G401 (cell line): ENCODE data around the gene ANGPTL4. TPM values are rescaled to one million over a fixed set of nuclear protein-coding genes. Genes with fewer than 3 reads are reported as not detected.
"Not testable (repeated sequence)": the region's sequence is repeated elsewhere in the genome, so short reads cannot be mapped to it uniquely, and the experiment has no call there.

ENCODE experiments used
- DNase-seq: peaks from one replicate; pipeline ENCODE4 v3.0.0-alpha.2; 2015; ENCODE audit warnings: low spot score
- in situ Hi-C: cut with HindIII; loops from 2 replicates; pipeline ENCODE4 v1.10.0; 2016; ENCODE audit warnings: low sequenced_read_pairs, mixed read lengths
- total RNA-seq: library from RNA; depleted of rRNA; stranded (reverse); fragments of >200 nt; shearing (Covaris generic); gene quantifications from 2 replicates; pipeline ENCODE4 v1.2.3, GENCODE V29; 2014; rRNA removed

The ANGPTL4 gene, protein sequence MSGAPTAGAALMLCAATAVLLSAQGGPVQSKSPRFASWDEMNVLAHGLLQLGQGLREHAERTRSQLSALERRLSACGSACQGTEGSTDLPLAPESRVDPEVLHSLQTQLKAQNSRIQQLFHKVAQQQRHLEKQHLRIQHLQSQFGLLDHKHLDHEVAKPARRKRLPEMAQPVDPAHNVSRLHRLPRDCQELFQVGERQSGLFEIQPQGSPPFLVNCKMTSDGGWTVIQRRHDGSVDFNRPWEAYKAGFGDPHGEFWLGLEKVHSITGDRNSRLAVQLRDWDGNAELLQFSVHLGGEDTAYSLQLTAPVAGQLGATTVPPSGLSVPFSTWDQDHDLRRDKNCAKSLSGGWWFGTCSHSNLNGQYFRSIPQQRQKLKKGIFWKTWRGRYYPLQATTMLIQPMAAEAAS
- 2.2 and 8.4 TPM in 2 replicates for total RNA-seq

DNA sequence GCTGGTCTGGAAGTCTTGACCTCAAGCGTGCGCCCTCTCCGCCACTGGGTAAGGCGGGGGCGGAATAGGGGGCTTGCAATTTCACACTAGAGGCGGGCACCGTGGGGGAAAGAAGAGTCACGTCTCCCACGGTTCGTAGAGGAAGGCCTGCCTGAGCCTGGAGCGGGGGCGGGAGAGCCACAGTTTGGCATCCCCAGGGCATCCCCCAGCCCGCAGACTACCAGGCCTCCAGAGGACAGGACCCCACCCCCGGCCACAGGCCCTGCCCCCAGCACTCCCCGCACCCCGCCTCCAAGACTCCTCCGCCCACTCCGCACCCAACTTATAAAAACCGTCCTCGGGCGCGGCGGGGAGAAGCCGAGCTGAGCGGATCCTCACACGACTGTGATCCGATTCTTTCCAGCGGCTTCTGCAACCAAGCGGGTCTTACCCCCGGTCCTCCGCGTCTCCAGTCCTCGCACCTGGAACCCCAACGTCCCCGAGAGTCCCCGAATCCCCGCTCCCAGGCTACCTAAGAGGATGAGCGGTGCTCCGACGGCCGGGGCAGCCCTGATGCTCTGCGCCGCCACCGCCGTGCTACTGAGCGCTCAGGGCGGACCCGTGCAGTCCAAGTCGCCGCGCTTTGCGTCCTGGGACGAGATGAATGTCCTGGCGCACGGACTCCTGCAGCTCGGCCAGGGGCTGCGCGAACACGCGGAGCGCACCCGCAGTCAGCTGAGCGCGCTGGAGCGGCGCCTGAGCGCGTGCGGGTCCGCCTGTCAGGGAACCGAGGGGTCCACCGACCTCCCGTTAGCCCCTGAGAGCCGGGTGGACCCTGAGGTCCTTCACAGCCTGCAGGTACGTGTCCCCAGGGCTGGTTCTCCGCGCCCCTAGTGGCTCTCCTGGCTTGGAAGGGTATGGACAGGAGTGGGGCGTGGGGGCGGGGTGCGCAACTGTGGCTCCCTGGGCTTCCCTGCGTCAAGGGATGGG lies at the start of gene ANGPTL4:
ANGPTL4 (plus strand) TSS at position 353 of the 969 bp plus-strand sequence; CDS start at position 520, 167 bp downstream.
- DNase-seq = peak; percentile 25
- in situ Hi-C loops = no loop called here

DNA sequence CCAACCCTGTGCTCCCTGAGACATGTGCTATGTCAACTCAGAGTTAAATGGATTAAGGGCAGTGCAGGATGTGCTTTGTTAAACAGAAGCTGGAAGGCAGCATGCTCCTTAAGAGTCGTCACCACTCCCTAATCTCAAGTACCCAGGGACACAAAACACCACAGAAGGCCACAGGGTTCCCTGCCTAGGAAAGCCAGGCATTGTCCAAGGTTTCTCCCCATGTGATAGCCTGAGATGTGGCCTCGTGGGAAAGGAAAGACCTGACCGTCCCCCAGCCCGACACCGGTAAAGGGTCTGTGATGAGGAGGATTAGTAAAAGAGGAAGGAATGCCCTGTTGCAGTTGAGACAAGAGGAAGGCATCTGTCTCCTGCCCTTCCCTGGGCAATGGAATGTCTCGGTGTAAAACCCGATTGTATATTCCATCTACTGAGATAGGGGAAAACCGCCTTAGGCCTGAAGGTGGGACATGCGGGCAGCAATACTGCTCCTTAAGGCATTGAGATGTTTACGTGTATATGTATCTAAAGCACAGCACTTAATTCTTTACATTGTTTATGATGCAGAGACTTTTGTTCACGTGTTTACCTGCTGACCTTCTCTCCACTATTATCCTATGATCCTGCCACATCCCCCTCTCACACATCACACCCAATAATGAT lies 48.8 kb upstream of the ANGPTL4 start:
- DNase-seq, in situ Hi-C loops: not testable (repeated sequence)

DNA sequence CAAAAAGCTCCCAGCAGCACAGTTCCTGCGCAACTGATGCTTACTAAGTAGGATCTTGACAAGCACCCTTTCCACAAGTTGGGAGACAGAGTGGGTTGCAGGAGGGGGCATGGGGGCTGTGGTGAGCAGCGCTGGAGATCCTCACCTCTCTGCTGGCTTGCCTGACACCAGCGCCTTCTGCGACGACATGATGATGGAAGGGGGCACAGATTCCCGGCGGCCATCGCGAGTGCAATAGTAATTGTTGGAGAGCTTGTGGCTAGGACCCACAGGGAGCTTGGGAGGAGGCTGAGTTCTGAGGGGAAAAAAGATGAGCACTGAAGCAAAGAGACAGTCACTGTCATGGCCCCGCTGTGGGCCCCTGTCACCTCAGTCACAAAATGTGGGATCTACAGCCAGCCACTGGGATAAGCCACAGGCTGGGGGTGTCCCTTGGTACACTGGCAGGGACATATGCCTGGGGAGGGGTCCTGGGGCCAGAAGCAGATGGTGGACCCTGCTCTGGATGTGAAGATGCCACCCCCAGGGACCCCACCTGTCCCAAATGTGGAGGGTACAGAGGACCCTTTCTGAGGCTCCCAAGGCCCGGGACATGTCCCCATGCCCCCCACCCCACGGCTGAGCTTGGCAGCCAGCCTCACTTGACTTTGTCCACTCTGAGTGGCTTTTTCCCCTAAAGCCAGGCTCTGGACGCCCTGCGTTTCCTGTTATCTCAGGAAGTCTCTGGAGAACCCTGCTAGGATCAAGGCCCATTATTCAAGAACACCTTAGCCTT lies 47.4 kb upstream of the ANGPTL4 start:
- in situ Hi-C loops = no loop called here
- no peak for DNase-seq

DNA sequence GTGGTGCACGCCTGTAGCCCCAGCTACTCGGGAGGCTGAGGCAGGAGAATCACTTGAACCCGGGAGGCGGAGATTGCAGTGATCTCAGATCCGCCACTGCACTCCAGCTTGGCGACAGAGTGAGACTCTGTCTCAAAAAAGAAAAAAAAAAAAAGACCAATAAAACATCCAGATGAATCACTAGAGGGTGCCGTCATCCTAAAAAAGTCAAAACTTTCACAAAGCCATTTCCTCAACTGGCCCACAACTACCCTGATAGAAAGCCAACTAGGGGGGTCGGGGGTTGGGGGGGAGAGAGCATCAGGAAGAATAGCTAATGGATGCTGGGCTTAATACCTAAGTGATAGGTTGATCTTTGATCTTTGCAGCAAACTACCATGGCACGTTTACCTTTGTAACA lies 45.1 kb upstream of the ANGPTL4 start:
- DNase-seq, in situ Hi-C loops: not testable (repeated sequence)

DNA sequence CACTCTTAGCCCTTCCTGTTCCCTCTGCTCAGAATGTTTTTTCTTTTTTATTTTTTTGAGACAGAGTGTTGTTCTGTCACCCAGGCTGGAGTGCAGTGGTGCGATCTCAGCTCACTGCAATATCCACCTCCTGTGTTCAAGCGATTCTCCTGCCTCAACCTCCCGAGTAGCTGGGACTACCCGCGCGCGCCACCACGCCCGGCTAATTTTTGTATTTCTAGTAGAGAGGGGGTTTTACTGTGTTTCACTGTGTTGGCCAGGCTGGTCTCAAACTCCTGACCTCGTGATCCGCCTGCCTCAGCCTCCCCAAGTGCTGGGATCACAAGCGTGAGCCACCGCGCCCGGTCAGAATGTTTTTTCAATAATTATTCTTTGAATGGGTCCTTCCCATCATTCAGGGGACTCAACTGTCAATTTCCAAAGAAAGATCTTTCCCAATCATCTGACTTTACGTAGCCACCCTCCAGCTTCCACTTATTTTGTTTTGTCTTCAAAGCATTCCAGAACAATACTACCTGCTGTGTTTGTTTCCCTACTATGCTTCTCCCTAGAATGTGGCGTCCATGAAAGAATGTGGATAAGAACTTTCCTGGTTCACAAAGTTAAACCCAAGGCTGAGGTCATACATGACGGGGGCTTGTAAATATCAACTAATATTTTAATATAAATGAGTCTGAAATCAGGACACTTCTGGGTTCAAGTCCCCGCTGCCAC lies 44.0 kb upstream of the ANGPTL4 start:
- no peak for DNase-seq
- in situ Hi-C loops = no loop called here

DNA sequence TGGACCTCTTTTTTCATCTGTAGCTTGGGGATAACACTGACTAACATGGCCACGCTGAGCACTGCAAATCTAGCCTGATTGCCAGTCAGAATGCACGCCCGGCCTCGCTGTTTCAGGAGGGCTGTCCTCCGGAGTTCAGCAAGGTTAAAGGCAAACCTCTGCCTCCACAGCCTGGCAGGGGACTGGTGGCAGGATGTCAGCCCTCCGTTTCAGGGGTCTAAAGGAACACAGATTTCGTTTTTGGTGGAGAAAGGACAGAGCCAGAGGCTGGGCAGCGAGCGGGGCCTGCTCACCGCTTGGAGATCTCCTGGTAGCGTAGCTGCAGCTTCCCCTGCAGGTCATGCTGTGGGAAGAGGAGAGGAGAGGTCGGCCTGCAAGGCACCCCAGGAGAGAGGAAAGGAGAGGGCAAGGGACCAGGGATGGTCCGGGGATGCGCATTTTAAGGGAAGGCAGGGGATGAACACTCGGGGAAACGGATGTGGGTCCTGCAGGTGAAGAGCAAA lies 43.3 kb upstream of the ANGPTL4 start:
- in situ Hi-C loops = no loop called here

DNA sequence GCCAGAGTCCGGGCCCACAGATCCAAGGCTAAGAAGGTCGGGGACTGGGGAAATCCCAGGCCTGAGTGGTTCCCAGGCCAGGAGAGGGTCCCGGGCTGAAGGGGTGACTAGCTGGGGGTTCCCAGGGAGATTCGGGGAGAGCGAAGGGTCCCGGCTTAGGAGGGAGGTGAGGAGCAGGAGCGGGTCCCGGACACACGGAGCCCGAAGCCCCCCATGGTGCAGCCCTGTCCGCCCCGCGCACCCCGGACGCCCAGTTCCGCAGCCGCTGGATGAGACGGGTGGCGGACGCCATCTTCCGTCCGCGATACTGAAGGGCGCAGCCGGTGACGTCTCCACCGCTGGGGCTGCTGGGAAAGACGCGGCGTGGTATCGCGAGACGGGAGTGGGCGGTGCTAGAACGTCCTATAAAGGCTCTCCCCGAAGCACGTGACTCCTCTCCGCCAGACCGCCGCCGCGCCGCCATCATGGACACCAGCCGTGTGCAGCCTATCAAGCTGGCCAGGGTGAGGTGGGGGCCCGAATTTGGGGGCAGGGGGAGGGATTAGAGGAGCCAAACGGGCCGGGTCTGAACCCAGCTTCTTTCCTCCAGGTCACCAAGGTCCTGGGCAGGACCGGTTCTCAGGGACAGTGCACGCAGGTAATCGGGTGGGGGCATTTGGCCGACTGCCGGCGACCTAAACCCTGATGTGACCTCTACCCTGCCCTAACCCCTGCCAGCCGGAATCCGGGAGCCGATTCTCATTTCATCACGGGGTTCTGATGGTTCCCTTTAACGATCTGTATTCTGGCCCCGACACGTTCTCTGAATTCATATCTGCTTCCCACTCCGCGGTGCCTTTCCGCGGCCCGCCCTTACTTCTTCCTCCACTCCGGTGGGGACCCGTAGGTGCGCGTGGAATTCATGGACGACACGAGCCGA lies 42.6 kb upstream of the ANGPTL4 start, which contains the start of the genes NDUFA7 and RPS28:
NDUFA7 (minus strand) TSS at position 309 of the 919 bp plus-strand sequence; CDS start at position 292, 17 bp downstream.
RPS28 (plus strand) TSS at position 430 of the 919 bp plus-strand sequence; CDS start at position 465, 35 bp downstream.
- in situ Hi-C loops = no loop called here
- peak; percentile 96 for DNase-seq

More for the DNA sequence above, 43.3 kb upstream of the ANGPTL4 start:
- DNase-seq = no peak

DNA sequence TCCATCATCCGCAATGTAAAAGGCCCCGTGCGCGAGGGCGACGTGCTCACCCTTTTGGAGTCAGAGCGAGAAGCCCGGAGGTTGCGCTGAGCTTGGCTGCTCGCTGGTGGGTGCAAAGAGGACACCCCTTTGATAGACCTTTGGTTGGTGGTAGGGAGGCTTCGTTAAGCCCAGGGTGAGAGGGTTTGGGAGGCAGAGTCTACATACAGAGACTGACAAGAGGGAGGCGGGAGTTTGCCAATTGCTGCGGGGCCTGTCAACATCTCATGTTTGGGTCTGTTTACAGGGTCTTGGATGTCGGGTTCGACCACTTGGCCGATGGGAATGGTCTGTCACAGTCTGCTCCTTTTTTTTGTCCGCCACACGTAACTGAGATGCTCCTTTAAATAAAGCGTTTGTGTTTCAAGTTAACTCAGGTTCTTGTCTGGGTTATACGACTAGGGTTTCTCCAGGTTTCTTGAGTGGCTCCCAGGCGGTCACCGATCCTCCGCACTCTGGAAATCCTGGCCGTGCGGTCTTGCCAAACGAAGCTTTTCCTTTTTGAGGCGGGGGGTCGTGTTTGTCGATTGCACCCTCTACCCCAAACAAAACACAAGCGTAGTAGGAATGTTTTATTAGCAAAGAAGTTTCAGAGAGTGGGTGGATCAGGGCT lies 41.8 kb upstream of the ANGPTL4 start:
- in situ Hi-C loops = no loop called here
- no peak for DNase-seq

DNA sequence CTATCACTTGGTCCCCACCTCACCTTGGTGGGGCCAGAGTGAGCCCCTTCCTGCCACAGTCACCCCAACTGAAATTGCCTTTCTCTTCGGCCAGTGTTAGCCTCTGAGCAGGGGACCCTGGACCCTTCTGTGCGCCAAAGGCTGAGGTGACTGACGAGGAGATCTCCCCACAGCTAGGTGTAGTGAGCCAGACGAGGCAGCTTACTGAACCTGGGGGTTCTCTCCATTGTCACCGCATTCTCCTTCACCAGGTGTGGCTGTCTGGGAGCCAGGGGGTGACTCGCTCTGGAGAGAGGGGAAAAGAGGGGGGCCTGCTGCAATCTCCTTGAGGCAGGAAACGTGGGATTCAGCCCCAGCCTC lies 41.3 kb upstream of the ANGPTL4 start:
- in situ Hi-C loops = no loop called here
- DNase-seq = no peak

DNA sequence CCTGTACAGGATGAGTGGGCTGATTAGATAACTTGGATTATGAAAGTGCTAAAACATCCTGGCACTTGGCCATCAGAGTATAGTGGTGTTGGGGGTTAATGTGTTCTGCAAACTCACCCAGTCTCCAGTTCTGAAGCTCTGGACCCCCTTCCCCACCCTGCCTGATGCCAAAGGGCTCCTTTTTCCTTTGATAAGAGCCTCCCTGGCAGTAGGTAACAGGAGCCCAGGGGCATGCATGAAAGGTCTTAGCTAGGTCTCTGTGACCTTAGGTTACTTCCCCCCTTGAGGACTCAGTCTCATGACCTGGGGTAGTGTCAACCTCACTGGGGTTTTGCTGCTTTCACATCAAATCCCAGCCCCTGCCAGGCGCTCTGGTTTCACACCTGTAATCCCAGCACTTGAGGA lies 40.2 kb upstream of the ANGPTL4 start:
- in situ Hi-C loops = no loop called here
- no peak for DNase-seq

DNA sequence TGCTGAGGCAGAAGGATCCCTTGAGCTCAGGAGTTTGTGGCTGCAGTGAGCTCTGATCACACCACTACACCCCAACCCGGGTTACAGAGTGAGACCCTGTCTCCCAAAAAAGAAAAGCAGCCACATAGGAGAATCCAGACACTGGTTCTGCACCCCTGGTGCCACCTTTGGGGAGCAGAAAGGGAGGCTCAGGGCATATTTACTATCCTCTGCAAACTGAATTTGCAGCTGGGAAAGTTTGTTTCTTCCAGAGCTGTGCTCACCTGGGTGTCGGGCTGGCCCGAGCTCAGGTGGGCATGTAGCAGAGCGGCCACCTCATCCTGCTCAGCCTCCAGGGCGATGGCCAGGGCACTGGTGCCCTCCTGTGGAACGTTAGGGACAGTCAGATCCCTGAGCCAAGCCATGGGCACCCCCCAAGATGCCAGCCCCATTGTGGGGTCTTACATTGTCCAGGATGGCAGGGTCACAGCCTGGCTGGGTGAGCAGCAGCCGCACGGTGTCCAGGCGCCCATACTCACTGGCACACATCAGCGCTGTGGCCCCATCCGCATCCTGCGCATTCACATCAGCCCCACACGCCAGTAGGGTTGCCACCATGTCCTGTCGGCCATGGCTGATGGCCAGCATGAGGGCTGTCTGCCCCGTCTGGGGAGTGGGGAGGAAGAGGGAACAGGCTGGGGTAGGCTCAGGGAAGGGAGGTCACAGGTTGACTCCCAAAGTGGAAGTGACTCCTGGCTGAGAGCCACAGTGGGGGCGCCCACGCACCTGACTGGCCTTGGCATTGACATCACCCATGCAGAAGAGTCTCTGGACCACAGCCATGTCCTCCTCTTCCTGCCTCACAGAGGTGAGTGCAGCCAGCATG lies 39.5 kb upstream of the ANGPTL4 start:
- DNase-seq = no peak
- in situ Hi-C loops = no loop called here

DNA sequence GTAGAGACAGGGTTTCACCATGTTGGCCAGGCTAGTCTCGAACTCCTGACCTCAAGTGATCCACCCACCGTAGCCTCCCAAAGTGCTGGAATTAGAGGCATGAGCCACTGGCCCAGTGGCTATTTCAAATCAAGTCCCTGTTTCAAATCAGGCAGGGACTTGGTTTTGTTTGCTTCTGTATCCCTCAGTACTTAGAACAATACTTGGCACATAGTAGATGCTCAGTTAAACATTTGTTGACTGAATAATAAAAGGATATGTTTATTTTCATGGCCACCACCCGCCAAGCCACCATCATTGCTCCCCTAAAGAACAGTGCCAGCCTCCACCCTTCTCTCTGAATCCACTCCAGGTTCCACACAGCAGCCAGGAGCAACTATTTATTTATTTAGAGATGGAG lies 38.5 kb upstream of the ANGPTL4 start:
- in situ Hi-C loops = no loop called here
- DNase-seq = no peak

DNA sequence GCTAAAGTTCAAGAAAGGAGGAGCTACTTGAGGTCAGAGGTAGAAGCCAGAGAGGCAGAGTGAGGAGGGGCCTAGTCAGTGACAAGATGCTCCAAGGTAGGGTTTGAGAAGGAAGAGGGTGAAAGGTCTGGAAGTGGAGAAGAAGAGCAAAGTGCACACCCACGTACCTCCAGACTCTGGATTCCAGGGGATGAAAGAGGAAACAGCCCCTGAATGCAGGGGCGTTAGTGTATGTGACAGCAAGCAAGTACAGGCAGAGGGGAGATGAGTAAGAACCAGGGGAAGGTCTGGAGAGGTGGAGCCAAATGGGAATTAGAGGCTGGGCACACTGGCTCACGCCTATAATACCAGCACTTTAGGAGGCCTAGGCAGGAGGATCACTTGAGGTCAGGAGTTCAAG lies 34.0 kb upstream of the ANGPTL4 start:
- DNase-seq = no peak
- in situ Hi-C loops = no loop called here

DNA sequence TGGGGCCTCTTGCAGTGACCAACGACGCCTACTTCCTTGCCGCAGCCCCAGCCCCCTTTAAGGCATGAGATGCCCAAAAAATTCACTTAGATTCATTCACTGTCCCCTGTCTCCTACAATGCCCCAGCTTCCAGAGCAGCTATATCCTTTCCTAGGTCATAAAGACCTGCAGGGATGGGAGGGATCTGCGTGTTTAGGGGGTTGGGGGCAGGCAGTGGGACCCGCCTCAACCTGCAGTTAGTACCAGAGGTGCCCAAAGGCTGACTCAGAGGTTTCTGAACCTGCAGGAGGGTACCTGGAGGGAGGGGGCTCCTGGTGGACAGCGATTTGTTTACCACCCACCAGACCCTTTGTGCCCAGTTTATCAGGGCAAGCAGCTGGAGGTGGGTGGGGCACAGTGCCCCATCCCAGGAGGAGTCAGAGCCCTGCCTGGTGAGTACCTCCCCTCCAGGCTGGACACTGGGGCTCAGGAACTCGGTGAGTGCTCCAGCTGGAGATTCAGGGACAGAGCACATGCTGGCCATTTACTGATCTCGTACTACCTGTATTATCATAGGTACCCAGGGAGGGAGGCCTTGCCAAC lies 32.6 kb upstream of the ANGPTL4 start:
- no peak for DNase-seq
- in situ Hi-C loops = no loop called here
